D721Med (cell line): ENCODE results near the gene ARHGAP32.
A peak's percentile ranks its signal among the peaks of the same experiment; 100 is the strongest.

Source experiments
- DNase-seq: peaks from one replicate; pipeline ENCODE4 v3.0.0; 2011; ENCODE audit warnings: low spot score; ENCODE audit not compliant: insufficient read length
- FAIRE-seq: peaks from 2 replicates; lab custom pipeline; 2011; peaks lifted over from hg19 to GRCh38; lab: Jason Lieb, UNC
- CTCF ChIP-seq: IDR thresholded peaks from 2 replicates; pipeline ENCODE4 v1.5.1; 2012; ENCODE audit warnings: mild to moderate bottlenecking, control low read depth; ENCODE audit not compliant: insufficient read depth; ENCODE audit errors: missing control alignments

ARHGAP32 gene

GRCh38 chr11:129115652-129116586 lies 76.2 kb downstream of the ARHGAP32 start:
- TF ChIP-seq CTCF = no peak
- FAIRE-seq (peak; percentile 67), DNase-seq (no peak)

GRCh38 chr11:129109701-129110100 lies 82.4 kb downstream of the ARHGAP32 start:
- no peak for DNase-seq

GRCh38 chr11:129106788-129107187 lies 85.3 kb downstream of the ARHGAP32 start:
- FAIRE-seq (no peak), DNase-seq (no peak)
- TF ChIP-seq CTCF = no peak

More at GRCh38 chr11:129109701-129110100, 82.4 kb downstream of the ARHGAP32 start:
- no peak for FAIRE-seq
- no peak for TF ChIP-seq CTCF

- DNase-seq (no peak), FAIRE-seq (no peak)
- no peak for TF ChIP-seq CTCF
Observed at GRCh38 chr11:129102756-129103155, 89.4 kb downstream of the ARHGAP32 start.

GRCh38 chr11:129102225-129102624 lies 89.9 kb downstream of the ARHGAP32 start:
- no peak for FAIRE-seq

GRCh38 chr11:129093283-129093682 lies 98.8 kb downstream of the ARHGAP32 start:
- no peak for DNase-seq
- no peak for FAIRE-seq
- TF ChIP-seq CTCF = no peak

More at GRCh38 chr11:129102225-129102624, 89.9 kb downstream of the ARHGAP32 start:
- DNase-seq = no peak
- TF ChIP-seq CTCF = no peak

GRCh38 chr11:129090056-129090455 lies 102.1 kb downstream of the ARHGAP32 start:
- FAIRE-seq (peak; percentile 61), DNase-seq (no peak)
- no peak for TF ChIP-seq CTCF
